AG09309 (cell line): ENCODE results near the gene TEX29.

Source experiments
- DNase-seq: peaks from one replicate; pipeline ENCODE4 v3.0.0-alpha.2; 2010; ENCODE audit warnings: low read depth
- H3K4me3 ChIP-seq: 2 replicates; pipeline ENCODE4 v1.5.1; 2011; ENCODE audit warnings: mild to moderate bottlenecking, low read depth, low read length, moderate library complexity; ENCODE audit not compliant: control insufficient read depth
- CTCF ChIP-seq: IDR thresholded peaks from 2 replicates; pipeline ENCODE4 v1.5.1; 2011; ENCODE audit warnings: mild to moderate bottlenecking, low read depth, low read length, inconsistent platforms; ENCODE audit not compliant: insufficient read depth, control insufficient read depth; ENCODE audit errors: missing control alignments

Gene TEX29

GRCh38 chr13:111319521-111319920 is 921 bp upstream of the TEX29 start:
- DNase-seq = no peak
- TF ChIP-seq CTCF = no peak
- H3K4me3 ChIP-seq = no peak overlapping the region

- no peak for TF ChIP-seq CTCF
- DNase-seq = no peak
- H3K4me3 ChIP-seq = no peak overlapping the region
Measured at GRCh38 chr13:111322001-111322915, 1.8 kb downstream of the TEX29 start.

- H3K4me3 ChIP-seq = no peak overlapping the region
- no peak for DNase-seq
- no peak for TF ChIP-seq CTCF
Measured at GRCh38 chr13:111322916-111323331, 2.5 kb downstream of the TEX29 start.

- H3K4me3 ChIP-seq = no peak overlapping the region
- no peak for TF ChIP-seq CTCF
- DNase-seq = no peak
Measured at GRCh38 chr13:111323549-111323948, 3.1 kb downstream of the TEX29 start.

GRCh38 chr13:111323950-111324651 is 3.7 kb downstream of the TEX29 start:
- H3K4me3 ChIP-seq = no peak overlapping the region
- DNase-seq = no peak
- no peak for TF ChIP-seq CTCF

- no peak for DNase-seq
- TF ChIP-seq CTCF = no peak
- no peak overlapping the region for H3K4me3 ChIP-seq
Measured at GRCh38 chr13:111324736-111325135, 4.3 kb downstream of the TEX29 start.
